ENCODE data around the gene TMEM91.

Gene TMEM91

GRCh38 chr19:41411100-41411967, 35.0 kb downstream of the TMEM91 start:
- no peak for DNase-seq (ENCODE audit: low read depth in 2 of 2)

- no peak for DNase-seq (ENCODE audit: low read depth in 2 of 2)
Observed at GRCh38 chr19:41411968-41412265, 35.6 kb downstream of the TMEM91 start.

GRCh38 chr19:41412953-41413352, 36.6 kb downstream of the TMEM91 start:
- no peak for DNase-seq (ENCODE audit: low read depth in 2 of 2)

GRCh38 chr19:41413947-41414346, 37.6 kb downstream of the TMEM91 start:
- DNase-seq (ENCODE audit: low read depth in 2 of 2): no peak

- no peak for DNase-seq (ENCODE audit: low read depth in 2 of 2)
Observed at GRCh38 chr19:41414461-41414860, 38.1 kb downstream of the TMEM91 start.

- no peak for DNase-seq (ENCODE audit: low read depth in 2 of 2)
Observed at GRCh38 chr19:41415154-41415571, 38.8 kb downstream of the TMEM91 start.

GRCh38 chr19:41416194-41416674, 39.9 kb downstream of the TMEM91 start:
- no peak for DNase-seq (ENCODE audit: low read depth in 2 of 2)

GRCh38 chr19:41420101-41420880, 44.0 kb downstream of the TMEM91 start:
- DNase-seq (ENCODE audit: low read depth in 2 of 2): no peak

GRCh38 chr19:41421314-41421713, 45.0 kb downstream of the TMEM91 start:
- DNase-seq (ENCODE audit: low read depth in 2 of 2): no peak

GRCh38 chr19:41421973-41422372, 45.6 kb downstream of the TMEM91 start:
- DNase-seq (ENCODE audit: low read depth in 2 of 2): no peak

- no peak for DNase-seq (ENCODE audit: low read depth in 2 of 2)
Observed at GRCh38 chr19:41422456-41422855, 46.1 kb downstream of the TMEM91 start.

GRCh38 chr19:41422955-41423354, 46.6 kb downstream of the TMEM91 start:
- no peak for DNase-seq (ENCODE audit: low read depth in 2 of 2)

- no peak for DNase-seq (ENCODE audit: low read depth in 2 of 2)
Observed at GRCh38 chr19:41424335-41425173, 48.2 kb downstream of the TMEM91 start.

GRCh38 chr19:41425174-41426115, 49.1 kb downstream of the TMEM91 start:
- DNase-seq (ENCODE audit: low read depth in 2 of 2): no peak

GRCh38 chr19:41426116-41426841, 49.9 kb downstream of the TMEM91 start:
- no peak for DNase-seq (ENCODE audit: low read depth in 2 of 2)

- DNase-seq (ENCODE audit: low read depth in 2 of 2): no peak
Observed at GRCh38 chr19:41426952-41427646, 50.8 kb downstream of the TMEM91 start, which contains the start of gene B3GNT8. B3GNT8 (minus strand) TSS chr19:41427374; CDS start chr19:41426778, 596 bp downstream.

- peak in 1 of 2 donors; percentile 12 for DNase-seq (ENCODE audit: low read depth in 2 of 2)
Observed at GRCh38 chr19:41427647-41428480, 51.5 kb downstream of the TMEM91 start.

GRCh38 chr19:41428481-41428859, 52.1 kb downstream of the TMEM91 start:
- no peak for DNase-seq (ENCODE audit: low read depth in 2 of 2)

GRCh38 chr19:41430922-41431321, 54.6 kb downstream of the TMEM91 start:
- DNase-seq (ENCODE audit: low read depth in 2 of 2): no peak

Data from stimulated activated CD8-positive, alpha-beta memory T cell treated with anti-CD3 and anti-CD28 coated beads, Interleukin-7, amount 100 ng/mL, for 1 hour (primary cell).